Measurements from ENCODE around the gene NAV2.
A peak's percentile ranks its signal among the peaks of the same experiment; 100 is the strongest.

Gene NAV2

GRCh38 chr11:19936461-19936860, 223.8 kb downstream of the NAV2 start:
- no peak for TF ChIP-seq CTCF (conservative IDR thresholded peaks at IDR 0.05; ENCODE audit: control insufficient read depth, insufficient read depth, low read depth, low read length)
- no peak overlapping the region for H3K4me3 ChIP-seq (ENCODE audit: control insufficient read depth, low read depth, low read length)
- no peak for DNase-seq (ENCODE audit: low read depth)

- no peak overlapping the region for H3K4me3 ChIP-seq (ENCODE audit: control insufficient read depth, low read depth, low read length)
- peak; percentile 65 for DNase-seq (ENCODE audit: low read depth)
- TF ChIP-seq CTCF (conservative IDR thresholded peaks at IDR 0.05; ENCODE audit: control insufficient read depth, insufficient read depth, low read depth, low read length), result peak; percentile 84
Measured at GRCh38 chr11:19938169-19938856, 225.7 kb downstream of the NAV2 start.

GRCh38 chr11:19938866-19939265, 226.2 kb downstream of the NAV2 start:
- no peak for DNase-seq (ENCODE audit: low read depth)
- no peak for TF ChIP-seq CTCF (conservative IDR thresholded peaks at IDR 0.05; ENCODE audit: control insufficient read depth, insufficient read depth, low read depth, low read length)
- H3K4me3 ChIP-seq (ENCODE audit: control insufficient read depth, low read depth, low read length), result no peak overlapping the region

GRCh38 chr11:19939415-19939929, 226.8 kb downstream of the NAV2 start:
- DNase-seq (ENCODE audit: low read depth), result no peak
- TF ChIP-seq CTCF (conservative IDR thresholded peaks at IDR 0.05; ENCODE audit: control insufficient read depth, insufficient read depth, low read depth, low read length), result no peak
- H3K4me3 ChIP-seq (ENCODE audit: control insufficient read depth, low read depth, low read length), result no peak overlapping the region

- no peak for TF ChIP-seq CTCF (conservative IDR thresholded peaks at IDR 0.05; ENCODE audit: control insufficient read depth, insufficient read depth, low read depth, low read length)
- H3K4me3 ChIP-seq (ENCODE audit: control insufficient read depth, low read depth, low read length), result no peak overlapping the region
- DNase-seq (ENCODE audit: low read depth), result no peak
Measured at GRCh38 chr11:19940831-19941230, 228.2 kb downstream of the NAV2 start.

GRCh38 chr11:19946681-19947080, 234.0 kb downstream of the NAV2 start:
- TF ChIP-seq CTCF (conservative IDR thresholded peaks at IDR 0.05; ENCODE audit: control insufficient read depth, insufficient read depth, low read depth, low read length), result no peak
- DNase-seq (ENCODE audit: low read depth), result no peak
- no peak overlapping the region for H3K4me3 ChIP-seq (ENCODE audit: control insufficient read depth, low read depth, low read length)
